Parathyroid adenoma (tissue), 2 donors: ENCODE data around the gene MDM4.

Source experiments
- H2AFZ ChIP-seq: fragments of 300-600 bp; sonication (generic); one replicate; pipeline ENCODE4 v1.7.0; 2017; ENCODE audit warnings: antibody characterized with exemption, mild to moderate bottlenecking
- H3K27ac ChIP-seq: fragments of 300-600 bp; sonication (generic); one replicate; pipeline ENCODE4 v1.7.0; 2017
- H3K27me3 ChIP-seq: fragments of 300-600 bp; sonication (generic); one replicate; pipeline ENCODE4 v1.7.0; 2017; ENCODE audit warnings: low read length; ENCODE audit not compliant: control insufficient read depth, insufficient read depth
- H3K36me3 ChIP-seq: fragments of 300-600 bp; sonication (generic); one replicate; pipeline ENCODE4 v1.7.0; 2017; ENCODE audit warnings: low read length; ENCODE audit not compliant: control insufficient read depth, insufficient read depth
- H3K4me1 ChIP-seq: fragments of 300-600 bp; sonication (generic); one replicate; pipeline ENCODE4 v1.7.0; 2017; ENCODE audit warnings: control low read depth
- H3K4me2 ChIP-seq: fragments of 300-600 bp; sonication (generic); one replicate; pipeline ENCODE4 v1.7.0; 2017; ENCODE audit warnings: low read length
- H3K4me3 ChIP-seq: fragments of 300-600 bp; sonication (generic); one replicate; pipeline ENCODE4 v1.7.0; 2017; ENCODE audit warnings: low read depth, low read length
- H3K79me2 ChIP-seq: fragments of 300-600 bp; sonication (generic); one replicate; pipeline ENCODE4 v1.7.0; 2017; ENCODE audit warnings: control low read depth
- H3K9ac ChIP-seq: fragments of 300-600 bp; sonication (generic); one replicate; pipeline ENCODE4 v1.7.0; 2017; ENCODE audit warnings: mild to moderate bottlenecking
- H3K9me3 ChIP-seq: fragments of 300-600 bp; sonication (generic); one replicate; pipeline ENCODE4 v1.7.0; 2017; ENCODE audit warnings: low read length; ENCODE audit not compliant: control insufficient read depth
- CTCF ChIP-seq: fragments of 300-600 bp; sonication (generic); IDR thresholded peaks from one replicate; pipeline ENCODE4 v1.7.0; 2017; ENCODE audit warnings: antibody characterized with exemption, mild to moderate bottlenecking
- donor health status: primary hyperparathyroidism.

Gene MDM4

GRCh38 chr1:204475656-204476432 lies 40.4 kb upstream of the MDM4 start:
- no peak overlapping the region for H3K27ac ChIP-seq
- H3K4me1 ChIP-seq = peaks cover 5% of the 10 kb centered on the region
- no peak overlapping the region for H2AFZ ChIP-seq
- no peak overlapping the region for H3K9ac ChIP-seq
- no peak for TF ChIP-seq CTCF
- peaks cover 2% of the 10 kb centered on the region for H3K79me2 ChIP-seq
- H3K27me3 ChIP-seq = no peaks in the 10 kb centered on the region
- H3K9me3 ChIP-seq = no peaks in the 10 kb centered on the region
- no peak overlapping the region for H3K4me2 ChIP-seq
- no peak overlapping the region for H3K4me3 ChIP-seq
- H3K36me3 ChIP-seq = no peaks in the 10 kb centered on the region

GRCh38 chr1:204476563-204476962 lies 39.6 kb upstream of the MDM4 start:
- peaks cover 2% of the 10 kb centered on the region for H3K79me2 ChIP-seq
- no peaks in the 10 kb centered on the region for H3K27me3 ChIP-seq
- no peak overlapping the region for H3K9ac ChIP-seq
- no peak overlapping the region for H2AFZ ChIP-seq
- peaks cover 6% of the 10 kb centered on the region for H3K4me1 ChIP-seq
- H3K4me3 ChIP-seq = no peak overlapping the region
- no peak overlapping the region for H3K27ac ChIP-seq
- no peaks in the 10 kb centered on the region for H3K9me3 ChIP-seq
- no peak for TF ChIP-seq CTCF
- no peak overlapping the region for H3K4me2 ChIP-seq
- H3K36me3 ChIP-seq = no peaks in the 10 kb centered on the region

GRCh38 chr1:204477036-204477740 lies 39.0 kb upstream of the MDM4 start:
- H3K36me3 ChIP-seq = no peaks in the 10 kb centered on the region
- no peaks in the 10 kb centered on the region for H3K27me3 ChIP-seq
- TF ChIP-seq CTCF = no peak
- H3K9me3 ChIP-seq = no peaks in the 10 kb centered on the region
- no peak overlapping the region for H2AFZ ChIP-seq
- H3K4me2 ChIP-seq = no peak overlapping the region
- peaks cover 2% of the 10 kb centered on the region for H3K79me2 ChIP-seq
- H3K27ac ChIP-seq = no peak overlapping the region
- H3K4me1 ChIP-seq = peaks cover 11% of the 10 kb centered on the region
- no peak overlapping the region for H3K9ac ChIP-seq
- no peak overlapping the region for H3K4me3 ChIP-seq

GRCh38 chr1:204478172-204478899 lies 37.9 kb upstream of the MDM4 start:
- H3K27ac ChIP-seq = no peak overlapping the region
- no peak overlapping the region for H2AFZ ChIP-seq
- no peak for TF ChIP-seq CTCF

More at GRCh38 chr1:204478172-204478899, 37.9 kb upstream of the MDM4 start:
- no peak overlapping the region for H3K4me3 ChIP-seq
- peaks cover 14% of the 10 kb centered on the region for H3K4me1 ChIP-seq
- H3K9ac ChIP-seq = no peak overlapping the region
- H3K27me3 ChIP-seq = no peaks in the 10 kb centered on the region
- peaks cover 2% of the 10 kb centered on the region for H3K79me2 ChIP-seq
- H3K9me3 ChIP-seq = no peaks in the 10 kb centered on the region
- no peaks in the 10 kb centered on the region for H3K36me3 ChIP-seq
- H3K4me2 ChIP-seq = no peak overlapping the region
